ENCODE data around the gene CHIC2. TPM values are rescaled to one million over a fixed set of nuclear protein-coding genes. Genes with fewer than 3 reads are reported as not detected.
"Not testable (repeated sequence)": the region's sequence is repeated elsewhere in the genome, so short reads cannot be mapped to it uniquely, and the experiment has no call there.

The CHIC2 gene
- 10 to 100 TPM in 11 of 12 donors, not detected in 1; 16.9 to 29.6 (median 22.5) TPM for polyA plus RNA-seq (ENCODE audit: insufficient read length in 12 of 12)
- long read RNA-seq, donor 1, transcript CHIC2-201 (6 exons, 1,194 nt): major isoform, 13 of 16 reads
- long read RNA-seq, donor 1, partial matches to known transcripts: 0 of 16 reads
- long read RNA-seq, donor 1, other reads (novel, unspliced or antisense): 0 of 16 reads
- long read RNA-seq, donor 2, transcript CHIC2-201 (6 exons, 1,194 nt): major isoform, 14 of 15 reads
- long read RNA-seq, donor 2, partial matches to known transcripts: 0 of 15 reads
- long read RNA-seq, donor 2, other reads (novel, unspliced or antisense): 0 of 15 reads
- long read RNA-seq, donor 3, transcript CHIC2-201 (6 exons, 1,194 nt): major isoform, 5 of 5 reads
- long read RNA-seq, donor 3, partial matches to known transcripts: 0 of 5 reads
- long read RNA-seq, donor 3, other reads (novel, unspliced or antisense): 0 of 5 reads
- long read RNA-seq, donor 4, partial matches to known transcripts: 0 of 4 reads
- long read RNA-seq, donor 4, other reads (novel, unspliced or antisense): 0 of 4 reads
- long read RNA-seq, donor 5, transcript CHIC2-201 (6 exons, 1,194 nt): major isoform, 15 of 17 reads
- long read RNA-seq, donor 5, partial matches to known transcripts: 0 of 17 reads
- long read RNA-seq, donor 5, other reads (novel, unspliced or antisense): 0 of 17 reads
- long read RNA-seq, donor 6, partial matches to known transcripts: 0 of 4 reads
- long read RNA-seq, donor 6, other reads (novel, unspliced or antisense): 0 of 4 reads
- long read RNA-seq, donor 7, transcript CHIC2-201 (6 exons, 1,194 nt): major isoform, 9 of 9 reads
- long read RNA-seq, donor 7, partial matches to known transcripts: 0 of 9 reads
- long read RNA-seq, donor 7, other reads (novel, unspliced or antisense): 0 of 9 reads
- long read RNA-seq, donor 8, transcript CHIC2-201 (6 exons, 1,194 nt): major isoform, 12 of 15 reads
- long read RNA-seq, donor 8, partial matches to known transcripts: 0 of 15 reads
- long read RNA-seq, donor 8, other reads (novel, unspliced or antisense): 0 of 15 reads
- long read RNA-seq, donor 9, transcript CHIC2-201 (6 exons, 1,194 nt): major isoform, 7 of 8 reads
- long read RNA-seq, donor 9, partial matches to known transcripts: 0 of 8 reads
- long read RNA-seq, donor 9, other reads (novel, unspliced or antisense): 0 of 8 reads
- long read RNA-seq, donor 10, transcript CHIC2-201 (6 exons, 1,194 nt): major isoform, 5 of 5 reads
- long read RNA-seq, donor 10, partial matches to known transcripts: 0 of 5 reads
- long read RNA-seq, donor 10, other reads (novel, unspliced or antisense): 0 of 5 reads
- long read RNA-seq, donor 11, transcript CHIC2-201 (6 exons, 1,194 nt): major isoform, 15 of 16 reads
- long read RNA-seq, donor 11, partial matches to known transcripts: 0 of 16 reads
- long read RNA-seq, donor 11, other reads (novel, unspliced or antisense): 0 of 16 reads

- peak; percentile 92 for DNase-seq
Measured at GRCh38 chr4:54064317-54065111, at the start of gene CHIC2. Gene CHIC2, minus strand, starts transcription at chr4:54064605. Its CDS starts 305 bp downstream, at chr4:54064300.

DNA sequence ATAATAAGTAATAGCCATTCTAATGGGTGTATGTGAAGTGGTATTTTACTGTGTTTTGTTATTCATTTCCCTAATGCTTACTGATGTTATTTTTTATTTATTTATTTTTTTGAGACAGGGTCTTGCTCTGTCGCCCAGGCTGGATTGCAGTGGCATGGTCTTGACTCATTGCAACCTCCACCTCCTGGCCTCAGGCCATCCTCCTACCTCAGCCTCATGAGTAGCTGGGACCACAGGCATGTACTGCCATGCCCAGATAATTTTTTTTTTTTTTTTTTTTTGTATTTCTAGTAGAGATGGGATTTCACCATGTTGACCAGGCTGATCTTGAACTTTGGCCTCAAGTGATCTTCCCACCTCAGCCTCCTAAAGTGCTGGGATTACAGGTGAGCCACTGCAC is 48.8 kb upstream of the CHIC2 start:
- not testable (repeated sequence) for DNase-seq

DNA sequence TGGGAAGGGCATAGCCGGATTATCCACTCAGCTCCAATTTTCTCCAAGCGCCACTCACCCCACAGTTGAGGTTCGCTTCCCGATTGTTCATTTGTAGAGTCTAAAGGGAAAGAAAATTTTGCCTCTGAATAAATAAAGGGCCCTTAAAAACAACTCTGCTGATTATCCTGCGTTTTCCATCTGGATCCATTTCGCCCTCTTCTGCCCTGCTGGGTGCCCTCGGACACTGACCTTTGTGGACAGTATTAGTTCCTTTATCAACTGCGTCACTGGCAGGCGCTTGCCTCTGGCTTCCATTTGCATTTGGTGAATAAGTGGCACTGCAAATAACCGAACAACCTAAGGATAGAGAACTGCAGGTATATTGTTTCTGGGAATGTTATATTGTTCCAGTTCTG is 45.6 kb upstream of the CHIC2 start:
- DNase-seq: no peak

DNA sequence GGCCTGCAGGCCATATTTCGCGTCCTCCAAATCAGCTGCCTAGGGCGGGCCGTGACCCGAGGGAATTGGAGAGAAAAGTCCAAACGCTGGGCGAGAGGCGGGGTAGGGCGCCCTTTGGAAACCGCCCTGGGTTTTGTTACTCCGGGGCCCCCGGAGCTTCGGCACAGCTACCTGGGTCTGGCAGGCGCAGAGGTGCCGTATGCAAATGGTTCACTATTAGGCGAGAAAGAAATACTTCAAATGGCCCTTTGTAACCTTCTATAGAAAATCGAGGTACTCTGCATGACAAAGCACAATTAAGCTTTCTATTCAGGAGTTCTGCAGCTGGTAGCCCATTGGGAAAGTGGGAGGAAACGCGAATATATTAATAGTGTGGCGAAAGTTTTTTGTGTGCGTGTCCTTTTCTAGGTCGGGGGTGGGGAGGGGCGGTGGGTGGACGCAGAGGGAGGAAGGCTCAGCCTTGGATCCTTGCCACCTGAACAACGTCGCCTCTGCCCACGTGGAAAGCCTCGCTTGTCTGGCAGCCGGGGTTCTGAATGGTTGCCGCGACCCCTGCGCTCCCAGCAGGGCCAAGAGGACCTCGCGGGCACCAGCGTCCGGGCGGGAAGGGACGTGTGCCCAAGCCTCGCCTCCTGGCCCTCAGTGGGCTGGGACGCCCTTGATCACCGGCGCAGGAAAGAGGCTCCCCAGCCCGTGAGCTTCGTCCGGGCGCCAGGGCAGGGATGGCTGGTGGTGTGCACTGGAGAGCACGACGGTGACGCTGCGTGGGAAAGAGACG is 45.0 kb upstream of the CHIC2 start:
- no peak for DNase-seq

GRCh38 chr4:54107951-54108748 is 43.7 kb upstream of the CHIC2 start:
- no peak for DNase-seq

DNA sequence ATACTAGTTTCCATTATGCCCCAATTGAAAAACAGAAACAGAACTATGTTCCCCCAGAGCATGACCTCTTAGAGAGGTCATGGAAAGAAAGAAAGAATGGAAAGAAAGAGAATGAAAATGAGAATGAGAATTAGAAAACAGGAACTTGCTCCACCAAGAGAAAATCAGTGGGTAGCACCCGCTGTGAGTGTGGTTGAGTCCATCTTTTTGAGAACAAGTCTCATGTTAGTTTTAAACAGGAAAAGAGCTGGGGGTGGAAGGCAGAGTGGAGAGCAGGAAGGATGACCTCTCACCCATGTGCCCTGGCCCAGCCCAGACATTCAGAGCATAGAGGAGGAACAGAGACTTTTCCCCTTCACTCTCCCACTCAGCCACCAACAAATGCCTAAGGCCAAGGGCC is 40.5 kb upstream of the CHIC2 start:
- no peak for DNase-seq

GRCh38 chr4:54103190-54103574 is 38.8 kb upstream of the CHIC2 start:
- DNase-seq: no peak

GRCh38 chr4:54102531-54103106 is 38.2 kb upstream of the CHIC2 start:
- DNase-seq: no peak

DNA sequence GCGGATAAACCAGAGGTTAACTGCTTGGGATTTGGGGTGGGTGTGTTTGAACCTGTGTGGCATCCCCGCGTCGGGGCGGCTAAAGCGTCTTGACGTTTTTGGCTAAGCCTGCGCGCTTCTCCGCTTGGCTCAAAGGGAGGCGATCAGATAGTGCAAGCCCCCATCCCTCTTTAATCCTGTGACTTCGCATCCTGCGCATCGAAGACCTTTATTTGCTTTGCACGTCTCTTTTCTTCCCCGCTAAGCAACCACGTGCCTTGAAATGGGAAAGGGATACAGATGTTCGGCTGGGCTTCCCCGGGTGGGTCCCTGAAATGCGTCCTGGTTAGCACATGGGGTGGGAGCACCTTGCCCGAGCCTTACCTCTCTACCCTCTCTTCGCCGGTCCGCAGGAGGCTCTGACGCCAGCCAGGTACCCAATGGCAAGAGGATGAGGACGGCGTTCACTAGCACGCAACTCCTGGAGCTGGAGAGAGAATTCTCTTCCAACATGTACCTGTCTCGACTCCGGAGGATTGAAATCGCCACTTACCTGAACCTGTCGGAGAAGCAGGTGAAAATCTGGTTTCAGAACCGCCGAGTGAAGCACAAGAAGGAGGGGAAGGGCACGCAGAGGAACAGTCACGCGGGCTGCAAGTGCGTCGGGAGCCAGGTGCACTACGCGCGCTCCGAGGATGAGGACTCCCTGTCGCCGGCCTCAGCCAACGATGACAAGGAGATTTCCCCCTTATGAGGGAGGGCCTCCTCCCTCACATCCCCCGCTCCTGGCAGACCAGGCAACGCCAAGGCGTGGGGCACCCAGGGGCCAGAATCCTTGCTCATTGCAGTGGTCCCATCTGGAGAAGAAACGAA is 37.0 kb upstream of the CHIC2 start:
- DNase-seq: no peak

- no peak for DNase-seq
Measured at GRCh38 chr4:54100595-54101189, 36.3 kb upstream of the CHIC2 start.

DNA sequence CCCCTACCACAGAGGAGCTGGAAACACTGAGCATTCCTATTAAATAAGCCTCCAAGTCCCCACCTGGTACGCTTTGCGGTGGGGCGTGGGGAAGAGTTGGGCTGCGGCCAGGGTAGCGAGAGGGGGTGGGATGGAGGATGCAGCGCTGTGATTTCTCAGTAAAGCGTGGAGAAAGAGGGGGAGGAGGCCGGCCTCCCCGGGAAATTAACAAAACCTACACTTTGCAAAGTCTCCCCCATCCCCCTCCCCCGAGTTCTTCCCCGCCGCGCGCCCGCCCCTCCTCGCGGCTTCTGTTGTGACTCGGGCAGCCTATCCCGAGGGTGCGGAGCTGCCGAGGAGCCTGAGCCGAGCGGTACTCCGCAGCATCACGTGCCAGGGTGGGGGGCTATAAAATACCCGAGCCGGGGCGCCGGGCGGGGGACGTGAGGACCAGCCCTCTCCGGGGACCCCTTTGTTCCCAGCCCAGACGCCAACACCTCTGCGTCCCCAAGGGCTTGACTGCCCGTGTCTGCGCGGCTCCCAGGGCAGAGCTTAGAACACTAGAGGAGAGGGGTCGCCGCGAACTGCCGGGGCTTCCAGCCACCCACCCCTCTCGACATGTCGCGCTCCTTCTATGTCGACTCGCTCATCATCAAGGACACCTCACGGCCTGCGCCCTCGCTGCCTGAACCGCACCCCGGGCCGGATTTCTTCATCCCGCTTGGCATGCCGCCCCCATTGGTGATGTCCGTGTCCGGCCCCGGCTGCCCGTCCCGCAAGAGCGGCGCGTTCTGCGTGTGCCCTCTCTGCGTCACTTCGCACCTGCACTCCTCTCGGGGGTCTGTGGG is 35.6 kb upstream of the CHIC2 start, which contains the start of gene GSX2:
GSX2 (plus strand) TSS at position 416 of the 827 bp plus-strand sequence; CDS start at position 598, 182 bp downstream.
- no peak for DNase-seq

GRCh38 chr4:54099287-54099747 is 34.9 kb upstream of the CHIC2 start:
- DNase-seq: no peak

GRCh38 chr4:54098375-54098774 is 34.0 kb upstream of the CHIC2 start:
- DNase-seq: no peak

DNA sequence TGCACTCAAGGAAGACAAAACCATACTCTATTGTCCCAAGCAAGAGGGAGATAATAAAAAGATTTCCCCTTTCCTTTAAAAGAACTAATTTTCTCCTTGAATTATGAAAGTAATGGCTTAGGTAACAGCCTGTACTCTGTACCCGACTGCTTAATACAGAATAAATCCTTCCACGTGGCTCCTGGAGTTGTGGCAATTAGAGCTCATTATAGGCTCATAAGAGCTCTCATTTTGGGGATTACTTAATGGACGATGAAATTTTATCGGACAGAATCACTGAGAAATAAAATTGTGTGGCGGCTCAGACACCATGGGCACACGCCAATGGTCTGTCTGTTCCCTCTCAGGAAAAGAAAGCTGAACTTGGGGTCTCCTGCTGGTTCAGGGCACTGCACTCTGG is 32.7 kb upstream of the CHIC2 start:
- DNase-seq: no peak

DNA sequence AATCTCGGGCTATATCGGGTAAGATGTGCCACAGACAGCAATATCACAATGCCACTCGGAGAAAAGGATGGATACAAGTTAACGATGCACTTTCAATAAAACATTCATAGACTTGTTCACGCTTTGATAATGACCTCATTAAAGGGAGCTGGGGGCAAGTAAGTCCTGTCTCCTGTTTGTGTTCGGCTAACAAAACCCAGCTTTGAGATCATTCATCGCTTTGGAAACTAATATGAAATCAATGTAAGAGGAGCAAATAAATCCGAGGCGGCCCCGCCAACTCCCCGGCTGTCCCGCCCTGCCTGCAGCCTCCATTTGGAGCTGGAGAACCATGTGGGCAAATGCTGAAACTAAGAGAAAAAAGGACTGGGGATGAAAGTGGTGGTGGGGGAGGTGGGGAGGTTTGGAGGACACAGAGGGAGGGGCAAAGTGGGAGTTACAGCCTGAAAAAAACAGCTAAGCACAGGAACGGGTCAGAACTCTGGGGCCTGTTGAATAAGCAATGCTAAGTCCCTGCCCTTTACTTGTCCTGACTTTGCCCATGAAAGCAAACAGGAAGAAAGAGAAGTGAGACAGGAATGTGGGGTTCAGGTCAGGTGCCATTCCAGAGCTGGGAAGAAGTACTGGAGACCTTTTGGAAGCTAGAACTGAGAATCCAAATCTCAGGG is 32.0 kb upstream of the CHIC2 start:
- no peak for DNase-seq
